Panc1 (cell line): ENCODE results near the gene WDR74. TPM values are rescaled to one million over a fixed set of nuclear protein-coding genes. Genes with fewer than 3 reads are reported as not detected.

Source experiments
- ATAC-seq: fragments of 200-7000 bp; cut with Tn5 transposase; 2 replicates; pipeline ENCODE4 v1.9.1; 2020; ENCODE audit warnings: mild to moderate bottlenecking, moderate library complexity
- BruUV-seq: library from RNA; stranded (reverse); fragments of 400-500 nt; replicated peaks from 2 replicates; lab custom pipeline; 2021; lab: Mats Ljungman, UMichigan
- CTCF ChIA-PET: fragments of 300-600 bp; sonication (Branson Sonifier 250); formaldehyde crosslinking; loops from one replicate; lab custom pipeline; 2022; ENCODE audit warnings: antibody characterized with exemption; lab: Charles Lee
- POLR2A ChIA-PET: fragments of 300-600 bp; sonication (Branson Sonifier 250); formaldehyde crosslinking; loops from one replicate; lab custom pipeline; 2022; ENCODE audit warnings: antibody characterized with exemption; lab: Charles Lee
- DNase-seq: peaks from one replicate; pipeline ENCODE4 v3.0.0-alpha.2; 2010; ENCODE audit warnings: low read depth, low spot score
- H3K27ac ChIP-seq: 2 replicates; pipeline ENCODE4 v1.5.1; 2011; ENCODE audit warnings: mild to moderate bottlenecking, low read length, inconsistent platforms
- H3K27me3 ChIP-seq: fragments of 200-500 bp; sonication (Bioruptor generic); 2 replicates; pipeline ENCODE4 v1.6.0; 2014; ENCODE audit warnings: low read length, inconsistent platforms; ENCODE audit not compliant: control insufficient read depth, insufficient read depth
- H3K36me3 ChIP-seq: fragments of 200-500 bp; sonication (Bioruptor generic); 2 replicates; pipeline ENCODE4 v1.5.1; 2014; ENCODE audit warnings: inconsistent platforms, mild to moderate bottlenecking, low read length, moderate library complexity; ENCODE audit not compliant: control insufficient read depth, insufficient read depth
- H3K4me1 ChIP-seq: 2 replicates; pipeline ENCODE4 v1.5.1; 2011; ENCODE audit warnings: inconsistent platforms, mild to moderate bottlenecking, low read length, moderate library complexity; ENCODE audit not compliant: control insufficient read depth, insufficient read depth
- H3K4me3 ChIP-seq, 2 experiments: 2 replicates each; pipeline ENCODE4 v1.5.1; 2011 to 2012; ENCODE audit warnings: low read depth in 2 of 2, low read length in 2 of 2, mild to moderate bottlenecking in 2 of 2, inconsistent platforms in 1 of 2, moderate library complexity in 1 of 2
- H3K9me3 ChIP-seq: fragments of 200-500 bp; sonication (Bioruptor generic); 2 replicates; pipeline ENCODE4 v1.5.1; 2014; ENCODE audit warnings: low read depth, mild to moderate bottlenecking, inconsistent platforms, low read length, moderate library complexity; ENCODE audit not compliant: control insufficient read depth, insufficient read depth
- POLR2AphosphoS5 ChIP-seq: IDR thresholded peaks from 2 replicates; pipeline ENCODE4 v1.6.1; 2012; ENCODE audit warnings: mild to moderate bottlenecking, low read depth, low read length, moderate library complexity
- SIN3A ChIP-seq: IDR thresholded peaks from 2 replicates; pipeline ENCODE4 v1.6.1; 2012; ENCODE audit warnings: low read depth, mild to moderate bottlenecking, low read length, moderate library complexity, borderline replicate concordance; ENCODE audit not compliant: insufficient read depth
- TCF7L2 ChIP-seq: IDR thresholded peaks from 2 replicates; pipeline ENCODE4 v1.6.1; 2011; ENCODE audit warnings: mild to moderate bottlenecking, low read depth, low read length, inconsistent platforms
- in situ Hi-C: cut with HindIII; loops from 2 replicates; pipeline ENCODE4 v1.10.0; 2016; ENCODE audit warnings: low sequenced_read_pairs, low pct_unique_long_range_greater_than_20kb
- intact Hi-C: fragments of 100-400 bp; cut with micrococcal nuclease; formaldehyde crosslinking; loops from one replicate; pipeline ENCODE4 v1.10.0; 2022; ENCODE audit not compliant: unreplicated experiment
- total RNA-seq: library from RNA; stranded (reverse); gene quantifications from one replicate; pipeline ENCODE4 v1.2.1, GENCODE V29; 2021; ENCODE audit not compliant: unreplicated experiment
- TF ChIP-seq, protein P1 (sequence below): fragments of 450-650 bp; IDR thresholded peaks from 2 replicates; pipeline ENCODE4 v1.5.1; 2017; ENCODE audit warnings: mild to moderate bottlenecking
- TF ChIP-seq, protein P2 (sequence below), 2 experiments: IDR thresholded peaks; 2 replicates each; pipeline ENCODE4 v1.6.1; 2011 to 2012; ENCODE audit warnings: low read depth in 2 of 2, control low read depth in 1 of 2, low read length in 1 of 2, mild to moderate bottlenecking in 1 of 2, moderate library complexity in 1 of 2; ENCODE audit not compliant: insufficient read depth in 1 of 2

Gene WDR74
- total RNA-seq, 1 experiment from 2014 or later = 62.9 TPM

DNA sequence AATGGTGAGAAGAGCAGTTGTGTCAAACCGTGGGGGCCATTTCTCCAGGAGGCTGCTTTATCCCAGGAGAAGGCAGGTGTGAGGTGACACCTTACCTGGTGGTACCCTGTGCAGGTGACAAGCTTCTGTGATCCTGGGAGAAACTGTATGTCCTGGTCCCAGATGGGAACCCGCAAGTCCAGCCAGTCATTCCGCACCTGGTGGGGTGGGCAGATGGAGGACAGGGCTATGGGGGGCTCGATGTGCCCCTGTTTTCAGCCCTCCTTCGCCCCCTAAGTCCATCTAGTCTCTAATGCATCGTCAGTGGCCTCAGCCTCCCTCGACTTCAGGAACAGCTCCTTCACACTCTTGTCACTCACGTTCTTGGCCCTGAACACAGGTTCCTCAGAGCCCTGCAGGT, 4.1 kb downstream of the WDR74 start:
- Histone ChIP-seq H3K27ac (no peak overlapping the region), H3K36me3 (peaks cover 9% of the 10 kb centered on the region; the same call in 1 of the 2 replicates), H3K9me3 (no peaks in the 10 kb centered on the region), H3K27me3 (no peaks in the 10 kb centered on the region), H3K4me3 (no peak overlapping the region), H3K4me1 (peaks cover 19% of the 10 kb centered on the region)
- ATAC-seq (no peak), DNase-seq (no peak)
- POLR2A ChIA-PET = no interaction called here
- in situ Hi-C loops (no loop called here), intact Hi-C loops (no loop called here)
- CTCF ChIA-PET = no interaction called here
- TF ChIP-seq, protein P1, sequence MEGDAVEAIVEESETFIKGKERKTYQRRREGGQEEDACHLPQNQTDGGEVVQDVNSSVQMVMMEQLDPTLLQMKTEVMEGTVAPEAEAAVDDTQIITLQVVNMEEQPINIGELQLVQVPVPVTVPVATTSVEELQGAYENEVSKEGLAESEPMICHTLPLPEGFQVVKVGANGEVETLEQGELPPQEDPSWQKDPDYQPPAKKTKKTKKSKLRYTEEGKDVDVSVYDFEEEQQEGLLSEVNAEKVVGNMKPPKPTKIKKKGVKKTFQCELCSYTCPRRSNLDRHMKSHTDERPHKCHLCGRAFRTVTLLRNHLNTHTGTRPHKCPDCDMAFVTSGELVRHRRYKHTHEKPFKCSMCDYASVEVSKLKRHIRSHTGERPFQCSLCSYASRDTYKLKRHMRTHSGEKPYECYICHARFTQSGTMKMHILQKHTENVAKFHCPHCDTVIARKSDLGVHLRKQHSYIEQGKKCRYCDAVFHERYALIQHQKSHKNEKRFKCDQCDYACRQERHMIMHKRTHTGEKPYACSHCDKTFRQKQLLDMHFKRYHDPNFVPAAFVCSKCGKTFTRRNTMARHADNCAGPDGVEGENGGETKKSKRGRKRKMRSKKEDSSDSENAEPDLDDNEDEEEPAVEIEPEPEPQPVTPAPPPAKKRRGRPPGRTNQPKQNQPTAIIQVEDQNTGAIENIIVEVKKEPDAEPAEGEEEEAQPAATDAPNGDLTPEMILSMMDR = no peak
- TF ChIP-seq POLR2AphosphoS5 (no peak), SIN3A (no peak), TCF7L2 (no peak)
- BruUV-seq = no TSS peak

DNA sequence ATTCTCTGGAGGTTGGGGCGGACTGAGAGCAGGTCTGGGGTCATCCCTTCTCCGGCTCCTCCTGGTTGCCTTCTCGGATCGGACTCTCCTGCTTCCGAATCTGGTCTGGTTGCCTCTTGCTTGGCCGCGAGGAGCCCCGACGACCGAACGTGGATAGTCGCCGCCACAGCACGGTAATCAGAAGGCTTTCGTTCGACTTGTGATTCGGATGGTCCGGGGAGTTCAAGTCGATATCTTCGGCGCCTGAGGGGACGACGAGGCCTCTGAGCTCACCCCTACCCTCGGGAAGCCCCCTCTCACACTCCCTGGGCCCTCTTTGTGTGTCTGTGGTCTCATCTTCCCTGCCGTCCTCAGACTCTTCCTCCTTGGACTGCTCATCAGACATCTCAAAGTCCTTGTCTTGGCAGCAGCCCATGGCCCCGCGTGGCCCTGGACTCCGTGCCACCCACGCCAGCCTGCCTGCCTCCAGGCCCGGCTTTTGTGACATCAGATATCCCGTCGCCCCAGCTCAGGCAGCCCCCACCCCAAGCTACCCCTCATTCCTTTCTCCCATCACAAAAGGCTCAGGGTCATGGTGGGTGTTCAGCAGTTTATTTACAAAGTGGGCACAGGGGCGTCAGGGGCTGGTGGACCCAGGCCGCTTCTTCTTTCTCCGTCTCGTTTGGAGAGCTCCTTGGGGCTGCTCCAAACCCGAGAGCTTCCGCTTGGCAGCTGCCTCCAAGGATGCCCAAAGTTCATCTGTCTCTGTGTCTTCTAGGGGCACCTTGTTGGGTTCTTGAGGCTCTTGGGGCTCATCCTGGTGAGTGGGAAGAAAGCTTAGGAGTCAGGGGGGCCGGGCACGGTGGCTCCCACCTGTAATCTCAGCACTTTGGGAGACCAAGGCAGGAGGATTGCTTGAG, 6.8 kb downstream of the WDR74 start, which contains the start of gene TEX54:
TEX54 (minus strand) TSS at position 506 of the 899 bp plus-strand sequence.
- intact Hi-C loops = no loop called here
- Histone ChIP-seq H3K9me3 (no peaks in the 10 kb centered on the region), H3K4me3 (peak within 1 kb of the TSS; percentile 89 to 95), H3K27ac (peak within 1 kb of the TSS; percentile 91), H3K27me3 (no peaks in the 10 kb centered on the region), H3K4me1 (peaks cover 18% of the 10 kb centered on the region), H3K36me3 (peaks cover 6% of the 10 kb centered on the region)
- DNase-seq (no peak), ATAC-seq (peak; percentile 49)
- TSS peak; percentile 95 for BruUV-seq
- ChIA-PET POLR2A (interaction anchor here (0.5 to 2.1 kb wide), 4 partner anchors 8 to 741 kb away, joined by 6 to 11 read pairs (median 8); no protein-coding TSS in a partner anchor), CTCF (interaction anchor here (0.5 kb wide), 1 partner anchor 78 kb away, joined by 3 read pairs; no protein-coding TSS in a partner anchor)
- in situ Hi-C loops = no loop called here
- TF ChIP-seq POLR2AphosphoS5 (no peak; the same call in 1 of the 2 replicates), TCF7L2 (0 out of 2 replicates have a peak, but pooled peaks have one; percentile 9), SIN3A (0 out of 2 replicates have a peak, but pooled peaks have one; percentile 50)
- TF ChIP-seq, protein P2, sequence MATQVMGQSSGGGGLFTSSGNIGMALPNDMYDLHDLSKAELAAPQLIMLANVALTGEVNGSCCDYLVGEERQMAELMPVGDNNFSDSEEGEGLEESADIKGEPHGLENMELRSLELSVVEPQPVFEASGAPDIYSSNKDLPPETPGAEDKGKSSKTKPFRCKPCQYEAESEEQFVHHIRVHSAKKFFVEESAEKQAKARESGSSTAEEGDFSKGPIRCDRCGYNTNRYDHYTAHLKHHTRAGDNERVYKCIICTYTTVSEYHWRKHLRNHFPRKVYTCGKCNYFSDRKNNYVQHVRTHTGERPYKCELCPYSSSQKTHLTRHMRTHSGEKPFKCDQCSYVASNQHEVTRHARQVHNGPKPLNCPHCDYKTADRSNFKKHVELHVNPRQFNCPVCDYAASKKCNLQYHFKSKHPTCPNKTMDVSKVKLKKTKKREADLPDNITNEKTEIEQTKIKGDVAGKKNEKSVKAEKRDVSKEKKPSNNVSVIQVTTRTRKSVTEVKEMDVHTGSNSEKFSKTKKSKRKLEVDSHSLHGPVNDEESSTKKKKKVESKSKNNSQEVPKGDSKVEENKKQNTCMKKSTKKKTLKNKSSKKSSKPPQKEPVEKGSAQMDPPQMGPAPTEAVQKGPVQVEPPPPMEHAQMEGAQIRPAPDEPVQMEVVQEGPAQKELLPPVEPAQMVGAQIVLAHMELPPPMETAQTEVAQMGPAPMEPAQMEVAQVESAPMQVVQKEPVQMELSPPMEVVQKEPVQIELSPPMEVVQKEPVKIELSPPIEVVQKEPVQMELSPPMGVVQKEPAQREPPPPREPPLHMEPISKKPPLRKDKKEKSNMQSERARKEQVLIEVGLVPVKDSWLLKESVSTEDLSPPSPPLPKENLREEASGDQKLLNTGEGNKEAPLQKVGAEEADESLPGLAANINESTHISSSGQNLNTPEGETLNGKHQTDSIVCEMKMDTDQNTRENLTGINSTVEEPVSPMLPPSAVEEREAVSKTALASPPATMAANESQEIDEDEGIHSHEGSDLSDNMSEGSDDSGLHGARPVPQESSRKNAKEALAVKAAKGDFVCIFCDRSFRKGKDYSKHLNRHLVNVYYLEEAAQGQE (IDR thresholded peaks at IDR 0.05; ENCODE audit: insufficient read depth in 1 of 2, low read depth in 2 of 2, low read length in 1 of 2) = peak in 1 of 2 experiments; percentile 15; a peak in 1 of 4 replicates
- TF ChIP-seq, protein P1 = no peak
